Endothelial cell of hepatic sinusoid (primary cell): ENCODE data around the gene SPPL3.
"Not testable (repeated sequence)": the region's sequence is repeated elsewhere in the genome, so short reads cannot be mapped to it uniquely, and the experiment has no call there.

Experiments used
- in situ Hi-C: cut with HindIII; loops from 2 replicates; pipeline ENCODE4 v1.10.0; 2017; ENCODE audit warnings: low sequenced_read_pairs

SPPL3 gene, protein sequence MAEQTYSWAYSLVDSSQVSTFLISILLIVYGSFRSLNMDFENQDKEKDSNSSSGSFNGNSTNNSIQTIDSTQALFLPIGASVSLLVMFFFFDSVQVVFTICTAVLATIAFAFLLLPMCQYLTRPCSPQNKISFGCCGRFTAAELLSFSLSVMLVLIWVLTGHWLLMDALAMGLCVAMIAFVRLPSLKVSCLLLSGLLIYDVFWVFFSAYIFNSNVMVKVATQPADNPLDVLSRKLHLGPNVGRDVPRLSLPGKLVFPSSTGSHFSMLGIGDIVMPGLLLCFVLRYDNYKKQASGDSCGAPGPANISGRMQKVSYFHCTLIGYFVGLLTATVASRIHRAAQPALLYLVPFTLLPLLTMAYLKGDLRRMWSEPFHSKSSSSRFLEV

DNA sequence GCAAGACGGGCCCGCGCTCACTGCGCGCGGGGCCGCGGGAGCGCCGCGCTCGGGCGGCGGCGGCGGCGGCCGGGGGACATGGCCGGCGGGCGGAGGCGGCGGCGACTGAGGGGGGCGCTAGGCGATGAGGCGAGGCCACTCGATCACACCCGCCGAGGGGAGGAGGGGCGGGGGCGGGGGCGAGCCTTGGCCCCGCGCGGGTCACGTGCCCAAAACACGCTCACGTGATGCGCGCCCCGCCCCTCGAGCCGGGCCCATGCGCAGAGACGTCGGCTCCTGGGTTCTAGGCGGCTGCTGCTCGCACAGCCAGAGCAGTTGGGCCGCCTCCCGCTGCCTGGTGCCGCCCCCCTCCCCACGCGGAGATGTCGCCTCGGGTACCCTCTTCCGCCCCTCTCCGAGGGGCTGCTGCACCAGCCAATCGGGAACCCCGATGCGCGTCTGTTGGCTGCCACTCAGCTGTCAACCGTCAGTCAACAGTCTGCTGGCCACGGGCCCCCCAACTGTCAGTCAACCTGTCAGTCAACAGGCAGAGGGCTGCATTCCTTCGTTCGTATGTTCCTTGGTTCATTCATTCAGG is at the start of gene SPPL3:
SPPL3 (minus strand) TSS at position 162 of the 577 bp plus-strand sequence. CDS start 491 bp downstream, outside the sequence.
- in situ Hi-C loops = no loop called here

DNA sequence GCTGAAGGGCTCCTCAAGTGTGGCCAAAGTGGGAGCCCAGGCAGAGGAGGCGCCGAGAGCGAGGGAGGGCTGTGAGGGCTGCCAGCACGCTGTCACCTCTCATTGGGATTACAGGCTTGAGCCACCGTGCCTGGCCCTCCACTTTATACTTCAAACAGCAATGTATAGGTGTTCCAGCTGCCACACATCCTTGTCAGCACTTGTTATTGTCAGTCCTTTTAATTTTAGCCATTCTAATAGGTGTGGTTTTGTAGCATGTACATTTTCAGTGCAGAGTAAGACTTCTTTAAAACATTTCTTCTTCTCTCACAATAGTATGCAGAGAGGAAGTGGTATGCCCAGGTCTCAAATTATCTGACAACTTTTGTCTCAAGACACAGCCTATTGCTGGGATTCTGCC is 46.6 kb upstream of the SPPL3 start:
- in situ Hi-C loops = no loop called here

DNA sequence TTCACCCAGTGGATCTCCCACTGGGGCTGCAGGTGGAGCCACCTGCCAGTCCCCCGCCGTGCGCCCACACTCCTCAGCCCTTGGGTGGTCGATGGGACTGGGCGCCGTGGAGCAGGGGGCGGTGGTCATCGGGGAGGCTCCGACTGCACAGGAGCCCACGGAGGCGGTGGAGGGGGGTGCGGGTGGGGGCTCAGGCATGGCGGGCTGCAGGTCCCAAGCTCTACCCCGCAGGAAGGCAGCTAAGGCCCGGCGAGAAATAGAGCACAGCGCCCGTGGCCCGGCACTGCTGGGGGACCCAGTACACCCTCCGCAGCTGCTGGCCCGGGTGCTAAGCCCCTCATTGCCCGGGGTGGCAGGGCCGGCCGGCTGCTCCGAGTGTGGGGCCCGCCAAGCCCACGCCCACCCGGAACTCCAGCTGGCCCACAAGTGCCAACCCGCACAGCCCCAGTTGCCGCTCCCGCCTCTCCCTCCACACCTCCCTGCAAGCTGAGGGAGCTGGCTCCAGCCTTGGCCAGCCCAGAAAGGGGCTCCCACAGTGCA is 46.2 kb upstream of the SPPL3 start:
- in situ Hi-C loops = not testable (repeated sequence)

DNA sequence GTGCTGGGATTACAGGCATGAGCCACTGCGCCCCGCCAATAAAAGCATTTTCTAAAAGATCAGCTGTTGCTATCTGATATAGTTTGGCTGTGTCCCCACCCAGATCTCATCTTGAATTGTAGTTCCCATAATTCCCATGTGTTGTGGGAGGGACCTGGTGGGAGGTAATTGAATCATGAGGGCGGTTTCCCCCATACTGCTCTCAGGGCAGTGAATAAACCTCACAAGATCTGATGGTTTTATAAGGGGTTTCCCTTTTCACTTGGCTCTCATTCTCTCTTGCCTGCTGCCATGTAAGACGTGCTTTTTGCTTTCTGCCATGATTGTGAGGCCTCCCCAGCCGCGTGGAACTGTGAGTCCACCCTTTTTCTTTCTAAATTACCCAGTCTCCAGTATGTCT is 41.4 kb upstream of the SPPL3 start:
- in situ Hi-C loops = not testable (repeated sequence)

DNA sequence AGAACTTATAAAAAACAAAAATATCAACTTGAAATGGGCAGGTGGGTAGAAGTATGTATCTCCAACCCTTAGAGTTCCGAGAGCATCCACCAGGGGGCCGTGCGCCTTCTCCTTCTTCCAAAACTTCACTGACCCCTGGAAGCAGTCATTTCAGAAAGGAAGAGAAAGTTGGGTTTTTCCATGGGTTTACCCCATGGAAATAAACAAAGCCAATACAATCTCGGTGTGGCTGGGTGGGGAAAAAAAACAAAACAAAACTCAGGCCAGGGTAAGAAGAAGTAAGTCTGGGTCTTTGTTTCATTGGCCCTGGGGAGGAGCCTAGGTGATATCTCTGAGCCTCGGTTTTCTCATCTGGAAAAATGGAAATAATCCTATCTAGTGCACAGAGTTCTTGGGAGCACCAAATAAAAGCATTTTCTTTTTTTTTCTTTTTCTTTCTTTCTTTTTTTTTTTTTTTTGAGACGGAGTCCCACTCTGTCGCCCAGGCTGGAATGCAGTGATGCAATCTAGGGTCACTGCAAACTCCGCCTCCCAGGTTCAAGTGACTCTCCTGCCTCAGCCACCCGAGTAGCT is 40.6 kb upstream of the SPPL3 start:
- in situ Hi-C loops = no loop called here

DNA sequence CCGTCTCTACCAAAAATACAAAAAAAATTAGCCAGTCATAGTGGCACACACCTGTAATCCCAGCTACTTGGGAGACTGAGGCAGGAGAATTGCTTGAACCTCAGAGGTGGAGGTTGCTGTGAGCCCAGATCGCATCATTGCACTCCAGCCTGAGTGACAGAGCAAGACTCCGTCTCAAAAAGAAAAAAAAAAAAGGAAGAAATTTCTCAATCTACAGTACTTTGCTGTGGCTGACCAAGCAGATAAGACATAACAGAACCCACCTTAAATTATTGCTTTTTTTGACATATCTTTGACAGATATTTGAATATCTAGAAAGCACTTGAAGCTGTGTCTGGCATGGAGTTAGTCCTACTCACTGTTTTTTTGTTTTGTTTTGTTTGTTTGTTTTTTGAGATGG is 39.3 kb upstream of the SPPL3 start:
- in situ Hi-C loops = no loop called here

DNA sequence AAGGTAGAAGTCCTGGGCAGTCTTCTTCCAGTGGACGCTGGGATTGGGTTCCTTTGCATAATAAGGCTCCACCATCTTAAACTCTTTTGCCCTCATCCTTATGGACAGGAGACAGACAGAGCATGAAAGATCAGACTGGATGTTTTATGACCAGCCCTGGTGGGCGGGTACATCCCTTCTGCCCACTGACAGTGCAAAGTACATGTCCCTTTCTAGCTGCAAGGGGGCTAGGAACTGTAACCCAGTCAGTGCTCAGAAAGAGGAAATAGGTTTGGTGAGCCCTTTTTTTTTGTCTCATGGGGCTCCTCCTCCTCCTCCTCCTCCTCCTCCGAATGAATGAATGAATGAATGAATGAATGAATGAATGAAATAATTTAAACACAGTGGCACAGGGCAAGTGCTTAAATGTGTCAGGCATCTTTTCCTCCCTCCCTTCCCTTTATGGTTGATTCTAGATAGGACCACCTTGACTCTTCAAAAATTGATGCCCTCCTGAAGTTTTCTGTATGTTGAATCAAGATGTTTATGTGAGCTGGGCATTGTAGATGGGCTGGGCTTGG is 37.8 kb upstream of the SPPL3 start:
- in situ Hi-C loops = no loop called here

DNA sequence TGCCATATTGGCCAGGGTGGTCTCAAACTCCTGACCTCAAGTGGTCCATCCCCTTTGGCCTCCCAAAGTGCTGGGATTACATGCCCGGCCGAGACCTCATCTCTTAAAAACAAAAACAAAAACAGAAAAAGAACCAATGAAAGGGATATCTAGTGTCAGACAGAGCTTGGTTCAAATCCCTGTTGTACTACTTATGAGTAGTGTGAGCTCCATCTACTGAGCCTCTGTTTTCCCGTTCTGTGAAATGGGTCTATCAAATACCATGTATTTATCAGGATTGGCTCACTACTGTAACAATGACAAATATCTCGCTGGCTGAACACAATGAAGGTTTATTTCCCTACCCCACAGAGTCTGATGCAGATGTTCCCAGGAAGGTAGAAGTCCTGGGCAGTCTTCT is 37.3 kb upstream of the SPPL3 start:
- in situ Hi-C loops = no loop called here

DNA sequence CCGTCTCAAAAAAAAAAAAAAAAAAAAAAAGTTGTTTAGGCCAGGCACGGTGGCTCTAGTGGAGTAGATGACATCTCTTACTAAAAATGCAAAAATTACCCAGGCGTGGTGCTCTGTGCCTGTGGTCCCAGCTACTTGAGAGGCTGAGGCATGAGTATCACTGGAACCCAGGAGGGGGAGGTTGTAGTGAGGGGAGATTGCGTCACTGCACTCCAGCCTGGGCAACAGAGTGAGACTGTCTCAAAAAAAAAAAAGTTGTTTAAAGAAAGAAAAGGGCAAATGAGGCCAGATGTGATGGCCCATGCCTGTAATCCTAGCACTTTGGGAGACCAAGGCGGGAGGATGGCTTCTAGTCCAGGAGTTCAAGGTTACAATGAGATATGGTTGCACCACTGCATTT is 36.6 kb upstream of the SPPL3 start:
- in situ Hi-C loops = no loop called here

DNA sequence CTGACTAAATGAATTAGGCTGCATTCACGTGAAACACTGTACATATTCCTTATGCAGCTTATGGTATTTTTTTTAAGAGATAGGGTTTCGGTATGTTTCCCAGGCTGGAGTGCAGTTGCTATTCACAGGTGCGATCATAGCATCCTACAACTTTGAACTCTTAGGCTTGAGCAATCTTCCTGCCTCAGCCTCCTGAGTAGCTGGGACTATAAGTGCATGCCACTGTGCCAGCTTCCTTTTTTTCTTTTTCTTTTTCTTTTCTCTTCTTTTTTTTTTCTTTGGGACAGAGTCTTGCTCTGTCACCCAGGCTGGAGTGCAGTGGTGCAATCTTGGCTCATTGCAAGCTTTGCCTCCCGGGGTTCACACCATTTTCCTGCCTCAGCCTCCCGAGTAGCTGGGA is 35.8 kb upstream of the SPPL3 start:
- in situ Hi-C loops = no loop called here

DNA sequence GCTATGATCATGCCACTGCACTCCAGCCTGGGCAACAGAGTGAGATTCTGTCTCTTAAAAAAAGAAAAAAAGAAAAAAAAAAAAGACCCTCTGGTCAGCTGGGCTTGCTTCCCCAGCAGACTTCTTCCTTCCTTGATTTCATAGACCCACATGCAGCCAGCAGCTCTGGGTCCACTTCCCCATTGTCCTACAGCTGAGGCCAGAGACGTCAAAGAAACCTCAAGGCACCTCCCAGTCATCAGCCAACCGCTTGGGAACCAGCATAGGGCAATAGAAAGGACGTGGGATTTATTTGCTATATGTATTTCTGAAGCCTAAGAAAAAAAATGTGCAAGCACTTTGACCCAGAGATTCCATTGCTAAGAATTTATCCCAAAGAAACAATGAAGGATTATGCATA is 35.4 kb upstream of the SPPL3 start:
- in situ Hi-C loops = no loop called here

DNA sequence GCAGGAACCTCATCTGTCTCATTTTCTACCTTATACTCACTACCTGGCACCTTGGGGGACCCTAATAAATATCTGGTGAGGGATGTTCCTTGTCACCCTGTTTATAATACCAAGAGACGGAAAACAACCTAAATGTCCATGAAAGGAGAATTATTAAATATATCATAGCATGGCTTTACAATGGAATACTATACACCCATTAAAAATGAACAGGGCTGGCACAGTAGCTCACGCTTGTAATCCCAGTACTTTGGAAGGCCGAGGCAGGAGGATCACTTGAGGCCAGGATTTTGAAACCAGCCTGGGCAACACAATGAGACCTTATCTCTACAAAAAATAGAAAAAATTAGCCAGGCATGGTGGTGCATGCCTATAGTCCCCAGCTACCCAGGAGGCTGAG is 34.3 kb upstream of the SPPL3 start:
- in situ Hi-C loops = no loop called here

DNA sequence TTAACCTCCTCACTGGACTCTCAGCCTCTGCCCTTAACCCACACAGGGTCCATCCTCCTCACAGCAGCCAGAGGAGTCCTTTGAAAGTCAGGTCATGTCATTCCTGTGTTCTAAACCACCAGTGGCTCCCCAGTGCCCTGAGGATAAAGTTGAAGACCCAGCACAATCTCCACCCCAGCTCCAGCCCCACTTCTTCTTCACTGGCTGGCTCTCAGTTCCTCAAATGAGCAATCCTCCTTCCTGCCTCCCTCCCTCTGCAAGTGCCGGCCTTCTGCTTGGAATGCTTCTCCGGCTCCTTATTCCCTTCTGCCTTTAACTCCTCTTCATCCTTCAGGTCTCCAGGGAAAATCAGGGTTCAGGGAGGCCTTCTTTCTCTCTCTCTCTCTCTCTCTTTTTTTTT is 32.0 kb upstream of the SPPL3 start:
- in situ Hi-C loops = no loop called here

DNA sequence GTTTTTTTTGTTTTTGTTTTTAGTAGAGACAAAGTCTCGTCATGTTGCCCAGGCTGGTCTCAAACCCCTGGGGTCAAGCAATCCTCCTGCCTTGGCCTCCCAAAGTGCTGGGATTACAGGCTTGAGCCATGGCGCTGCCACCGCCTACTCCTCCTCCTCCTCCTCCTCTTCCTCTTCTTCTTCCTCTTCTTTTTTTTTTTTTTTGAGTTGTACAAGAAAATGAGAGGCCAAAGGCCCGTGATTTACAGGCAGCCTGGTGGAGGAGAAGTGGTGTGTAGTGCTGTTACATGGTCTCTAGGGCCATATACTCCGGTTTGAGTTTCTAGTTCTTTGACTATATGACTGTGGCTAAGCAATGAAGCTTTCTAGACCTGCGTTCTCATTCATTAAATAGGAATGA is 29.6 kb upstream of the SPPL3 start:
- in situ Hi-C loops = loop anchor here (5.0 kb wide), 2 partner anchors 69 to 86 kb away; no protein-coding TSS in a partner anchor

DNA sequence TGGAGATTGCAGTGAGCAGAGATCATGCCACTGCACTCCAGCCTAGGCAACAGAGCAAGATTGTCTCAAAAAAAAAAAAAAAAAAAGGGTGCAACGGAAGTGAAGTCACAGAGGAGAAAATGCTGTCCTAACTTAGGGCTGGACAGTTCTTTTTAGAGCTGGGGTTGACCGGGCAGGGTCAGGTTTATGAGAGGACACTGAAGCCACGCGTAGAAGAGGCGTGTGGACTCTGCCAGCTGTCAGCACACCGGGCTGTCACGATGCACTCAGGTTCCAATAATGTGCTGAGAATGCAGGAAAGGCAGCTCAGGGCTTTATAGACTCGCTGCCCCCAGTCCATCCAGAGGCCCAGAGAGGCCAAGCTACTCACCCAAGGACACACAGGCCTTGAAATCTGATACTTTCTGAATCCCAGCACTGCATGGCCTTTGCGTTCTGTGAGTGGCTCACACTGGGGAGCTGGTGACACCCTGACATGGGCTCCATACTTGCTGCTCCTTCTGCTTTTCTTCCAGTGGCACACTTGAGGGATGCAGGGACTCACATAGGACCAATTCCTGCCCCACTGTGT is 28.9 kb upstream of the SPPL3 start:
- in situ Hi-C loops = loop anchor here (5.0 kb wide), 2 partner anchors 69 to 86 kb away; no protein-coding TSS in a partner anchor

DNA sequence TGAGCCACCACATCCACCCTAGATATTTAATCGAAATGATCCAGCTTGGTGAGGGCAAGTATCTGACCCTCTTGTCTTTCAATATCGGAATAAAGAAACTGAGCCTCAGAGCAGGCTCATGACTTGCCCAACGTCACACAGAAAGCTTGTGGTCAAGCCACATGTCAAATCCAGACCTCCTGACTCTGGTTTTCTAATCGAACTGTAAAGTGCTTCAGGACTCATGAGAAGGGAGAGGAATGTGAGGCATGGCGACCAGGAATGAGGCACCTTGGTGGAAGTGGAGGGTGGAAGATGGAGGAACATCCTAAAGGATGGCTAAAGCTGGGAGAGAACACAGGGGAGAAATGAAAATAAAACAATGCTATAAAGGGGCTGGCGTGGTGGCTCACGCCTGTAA is 27.9 kb upstream of the SPPL3 start:
- in situ Hi-C loops = loop anchor here (5.0 kb wide), 2 partner anchors 70 to 85 kb away; no protein-coding TSS in a partner anchor

DNA sequence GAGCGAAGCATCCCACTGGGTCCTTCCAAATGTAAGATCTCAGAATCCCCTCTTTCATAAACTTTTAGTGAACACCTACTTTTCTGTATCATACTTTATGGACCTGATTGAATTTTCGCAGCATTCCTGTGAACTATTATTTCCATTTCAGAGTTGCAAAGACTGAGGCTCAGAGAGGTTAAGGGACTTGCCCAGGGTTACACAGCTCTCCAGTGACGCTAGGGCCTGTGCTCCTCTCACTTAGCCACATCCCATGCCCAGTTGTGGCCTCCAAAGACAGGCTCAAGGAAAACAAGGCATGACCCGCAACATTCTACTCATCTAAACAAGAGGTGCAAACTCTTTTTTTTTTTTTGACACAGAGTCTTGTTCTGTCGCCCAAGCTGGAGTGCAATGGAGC is 25.9 kb upstream of the SPPL3 start:
- in situ Hi-C loops = loop anchor here (5.0 kb wide), 2 partner anchors 72 to 83 kb away; no protein-coding TSS in a partner anchor

DNA sequence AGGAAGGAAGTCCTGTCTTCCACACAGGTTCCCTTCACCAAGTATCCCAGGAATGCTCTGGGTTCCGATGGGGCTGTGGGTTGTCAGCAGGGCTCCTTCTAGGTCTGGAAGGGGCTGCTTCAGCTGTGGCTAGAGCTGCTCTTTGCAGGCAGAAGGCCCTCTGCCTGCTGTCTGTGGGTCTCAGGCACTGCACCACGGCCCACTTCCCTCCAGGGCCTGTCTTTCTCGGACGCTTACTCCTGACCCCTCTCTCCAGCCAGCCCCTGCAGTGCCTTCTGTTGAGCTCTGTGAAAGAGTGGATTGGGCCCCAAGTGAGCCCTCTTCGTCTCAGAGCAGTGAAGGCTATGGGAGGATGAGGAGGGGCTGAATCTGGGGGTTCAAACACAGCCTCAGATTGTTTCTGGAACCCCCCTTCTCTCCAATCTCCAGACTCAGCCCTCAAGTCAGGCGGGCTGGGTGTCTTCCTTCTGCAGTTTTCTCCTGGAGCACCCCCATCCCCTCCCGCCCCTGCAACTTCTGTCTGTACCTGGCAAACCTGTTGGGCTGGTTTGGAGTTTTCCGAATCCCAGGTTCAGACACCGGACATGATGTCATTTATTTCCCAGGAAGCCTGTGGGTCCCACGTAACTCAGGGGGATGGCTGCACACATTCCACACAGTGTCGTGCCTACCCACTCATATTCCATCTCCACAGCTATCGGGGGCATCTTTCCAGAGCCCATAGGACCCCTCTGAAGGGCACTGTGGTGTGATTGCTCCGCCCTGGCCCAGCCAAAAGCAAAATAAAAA is 24.9 kb upstream of the SPPL3 start:
- in situ Hi-C loops = no loop called here

DNA sequence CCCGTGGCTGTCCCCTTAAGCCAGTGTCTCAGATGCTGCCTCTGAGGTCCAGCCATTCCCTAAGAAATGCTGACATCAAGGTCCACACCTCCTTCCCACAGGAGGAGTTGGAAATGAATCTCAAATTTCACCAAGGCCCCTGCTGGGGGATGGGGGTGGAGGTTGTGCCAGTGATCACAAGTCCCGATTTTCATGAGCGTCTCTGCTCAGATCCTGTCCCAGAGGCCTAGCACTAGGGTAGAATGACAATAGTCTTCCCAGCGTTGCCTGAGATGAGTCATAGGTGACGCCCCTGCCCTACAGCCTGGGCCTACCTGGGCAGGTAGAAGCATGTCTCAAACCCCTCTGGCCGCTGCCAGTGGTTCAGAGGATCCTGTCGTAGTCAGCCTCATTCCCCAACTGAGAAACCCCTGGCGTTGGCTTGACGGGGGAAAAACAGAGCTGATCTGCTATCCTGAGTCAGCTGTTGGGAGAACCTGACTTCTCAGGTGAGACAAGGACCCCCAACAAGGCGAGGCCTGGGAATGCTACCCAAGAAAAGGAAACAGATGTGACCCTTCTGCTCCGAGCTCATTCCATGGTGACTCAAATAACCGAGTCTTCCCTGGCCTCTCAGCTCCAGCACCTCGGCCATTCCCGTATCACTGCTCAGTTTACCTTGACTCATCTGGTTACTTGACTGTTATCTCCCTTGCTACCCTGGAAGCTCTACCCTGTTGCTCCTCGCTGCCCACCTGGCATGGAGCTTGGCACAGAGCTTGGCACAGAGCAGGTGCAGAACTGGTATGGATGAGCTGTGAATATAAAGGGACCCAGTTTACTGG is 21.8 kb upstream of the SPPL3 start:
- in situ Hi-C loops = no loop called here
